Neural cell (in vitro differentiated cells): Measurements from ENCODE around the gene CC2D1A. TPM values are rescaled to one million over a fixed set of nuclear protein-coding genes. Genes with fewer than 3 reads are reported as not detected.

Source experiments
- H2AFZ ChIP-seq: fragments of 200-600, 300-800 bp; sonication (generic), shearing (Covaris generic); 2 replicates; pipeline ENCODE4 v1.6.0; 2014; ENCODE audit warnings: low read depth, mild to moderate bottlenecking, antibody characterized with exemption, low read length, moderate library complexity
- H3F3A ChIP-seq: fragments of 200-600 bp; shearing (Covaris generic); 2 replicates; pipeline ENCODE4 v1.6.1; 2016; ENCODE audit warnings: mild to moderate bottlenecking, moderate library complexity, mixed read lengths, antibody characterized with exemption, low read length; ENCODE audit not compliant: insufficient read depth, poor library complexity, severe bottlenecking
- H3K27ac ChIP-seq: fragments of 200-600, 300-800 bp; sonication (generic), shearing (Covaris generic); 2 replicates; pipeline ENCODE4 v1.5.1; 2014; ENCODE audit warnings: mild to moderate bottlenecking, low read length, moderate library complexity
- H3K27me3 ChIP-seq: fragments of 300-800, 200-600 bp; sonication (generic), shearing (Covaris generic); 2 replicates; pipeline ENCODE4 v1.6.0; 2014; ENCODE audit warnings: mild to moderate bottlenecking, low read depth, low read length, moderate library complexity; ENCODE audit not compliant: insufficient read depth
- H3K36me3 ChIP-seq: fragments of 300-800, 200-600 bp; sonication (generic), shearing (Covaris generic); 2 replicates; pipeline ENCODE4 v1.5.1; 2014; ENCODE audit warnings: mild to moderate bottlenecking, antibody characterized with exemption, low read length, moderate library complexity; ENCODE audit not compliant: insufficient read depth
- H3K4me2 ChIP-seq: fragments of 300-800, 200-600 bp; sonication (generic), shearing (Covaris generic); 2 replicates; pipeline ENCODE4 v1.6.0; 2014; ENCODE audit warnings: mild to moderate bottlenecking, low read length
- H3K4me3 ChIP-seq: fragments of 300-800, 200-600 bp; sonication (generic), shearing (Covaris generic); 2 replicates; pipeline ENCODE4 v1.5.1; 2014; ENCODE audit warnings: mild to moderate bottlenecking, low read length, moderate library complexity
- H3K79me2 ChIP-seq: fragments of 200-600 bp; shearing (Covaris generic); replicated peaks from 2 replicates; pipeline ENCODE4 v1.6.0; 2014; ENCODE audit warnings: mild to moderate bottlenecking, low read length, moderate library complexity; ENCODE audit not compliant: insufficient read depth
- H3K9ac ChIP-seq: fragments of 300-800, 200-600 bp; sonication (generic), shearing (Covaris generic); 2 replicates; pipeline ENCODE4 v1.6.1; 2016; ENCODE audit warnings: mild to moderate bottlenecking, low read length, mixed read lengths
- H3K9me2 ChIP-seq: fragments of 200-600 bp; shearing (Covaris generic); 2 replicates; pipeline ENCODE4 v1.6.1; 2016; ENCODE audit warnings: mild to moderate bottlenecking, low read length, mixed read lengths; ENCODE audit not compliant: insufficient read depth
- H3K9me3 ChIP-seq: fragments of 200-600, 300-800 bp; sonication (generic), shearing (Covaris generic); 2 replicates; pipeline ENCODE4 v1.6.1; 2016; ENCODE audit warnings: mild to moderate bottlenecking, mixed run types, low read length, moderate library complexity, mixed read lengths
- H4K20me1 ChIP-seq: fragments of 200-600 bp; shearing (Covaris generic); 2 replicates; pipeline ENCODE4 v1.6.1; 2016; ENCODE audit warnings: mild to moderate bottlenecking, mixed run types; ENCODE audit not compliant: insufficient read depth
- CTCF ChIP-seq: fragments of 450-650 bp; IDR thresholded peaks from 2 replicates; pipeline ENCODE4 v1.5.1; 2014; ENCODE audit warnings: antibody characterized with exemption, mild to moderate bottlenecking, moderate library complexity; ENCODE audit not compliant: poor library complexity, severe bottlenecking
- EP300 ChIP-seq: fragments of 450-650 bp; conservative IDR thresholded peaks from 2 replicates; pipeline ENCODE4 v1.6.1; 2014; ENCODE audit warnings: antibody characterized with exemption, mild to moderate bottlenecking, moderate library complexity; ENCODE audit not compliant: poor library complexity, severe bottlenecking
- EZH2 ChIP-seq: fragments of 200-600, 300-800 bp; shearing (Covaris generic), sonication (generic); IDR thresholded peaks from 2 replicates; pipeline ENCODE4 v1.6.1; 2014; ENCODE audit warnings: antibody characterized with exemption, low read length, borderline replicate concordance, mild to moderate bottlenecking; ENCODE audit not compliant: insufficient read depth, poor library complexity, severe bottlenecking
- MXI1 ChIP-seq: fragments of 450-650 bp; conservative IDR thresholded peaks from 2 replicates; pipeline ENCODE4 v1.6.1; 2014; ENCODE audit warnings: antibody characterized with exemption, mild to moderate bottlenecking; ENCODE audit not compliant: poor library complexity, severe bottlenecking
- POLR2AphosphoS5 ChIP-seq: IDR thresholded peaks from 2 replicates; pipeline ENCODE4 v1.6.1; 2012
- RAD21 ChIP-seq: fragments of 450-650 bp; conservative IDR thresholded peaks from 2 replicates; pipeline ENCODE4 v1.6.1; 2014; ENCODE audit warnings: antibody characterized with exemption, mild to moderate bottlenecking, moderate library complexity
- REST ChIP-seq: IDR thresholded peaks from 2 replicates; pipeline ENCODE4 v1.6.1; 2012; ENCODE audit warnings: borderline replicate concordance
- SMC3 ChIP-seq: fragments of 450-650 bp; conservative IDR thresholded peaks from 2 replicates; pipeline ENCODE4 v1.6.1; 2014; ENCODE audit warnings: antibody characterized with exemption, mild to moderate bottlenecking, moderate library complexity; ENCODE audit not compliant: poor library complexity
- TAF1 ChIP-seq: IDR thresholded peaks from 2 replicates; pipeline ENCODE4 v1.6.1; 2012; ENCODE audit warnings: low read depth
- polyA plus RNA-seq: library from polyadenylated mRNA; depleted of rRNA; stranded (reverse); fragments of >200 nt; gene quantifications from 2 replicates; pipeline ENCODE4 v1.2.3, GENCODE V29; 2014

CC2D1A gene
- polyA plus RNA-seq, 1 donor from 2014 or later, result 24.5 TPM

GRCh38 chr19:13959962-13960862, 54.2 kb downstream of the CC2D1A start:
- Histone ChIP-seq H3K4me3 (no peak overlapping the region), H3K9me3 (no peaks in the 10 kb centered on the region), H3K9ac (no peak overlapping the region), H3K27me3 (no peaks in the 10 kb centered on the region), H3K9me2 (no peaks in the 10 kb centered on the region), H3K4me2 (no peak overlapping the region), H2AFZ (no peak overlapping the region), H3F3A (no peaks in the 10 kb centered on the region), H3K79me2 (no peaks in the 10 kb centered on the region), H3K36me3 (no peaks in the 10 kb centered on the region), H4K20me1 (no peaks in the 10 kb centered on the region), H3K27ac (no peak overlapping the region)
- TF ChIP-seq TAF1 (no peak), RAD21 (no peak), SMC3 (no peak), REST (no peak), MXI1 (no peak), EZH2 (no peak), POLR2AphosphoS5 (no peak), CTCF (no peak), EP300 (no peak)

GRCh38 chr19:13960863-13961784, 55.1 kb downstream of the CC2D1A start:
- Histone ChIP-seq H3K9me2 (no peaks in the 10 kb centered on the region), H3K9me3 (no peaks in the 10 kb centered on the region), H3F3A (no peaks in the 10 kb centered on the region), H3K36me3 (no peaks in the 10 kb centered on the region), H3K4me3 (no peak overlapping the region), H3K9ac (no peak overlapping the region), H2AFZ (no peak overlapping the region), H4K20me1 (no peaks in the 10 kb centered on the region), H3K4me2 (no peak overlapping the region), H3K27me3 (no peaks in the 10 kb centered on the region), H3K27ac (no peak overlapping the region), H3K79me2 (no peaks in the 10 kb centered on the region)
- no peak for TF ChIP-seq MXI1
- no peak for TF ChIP-seq RAD21
- TF ChIP-seq EP300, result no peak
- no peak for TF ChIP-seq CTCF
- TF ChIP-seq REST, result no peak
- TF ChIP-seq SMC3, result no peak
- no peak for TF ChIP-seq EZH2
- no peak for TF ChIP-seq TAF1
- TF ChIP-seq POLR2AphosphoS5, result no peak
